Activated CD4-positive, alpha-beta T cell treated with anti-CD3 and anti-CD28 coated beads for 36 hours (primary cell): ENCODE measurements around the gene TUB. TPM values are rescaled to one million over a fixed set of nuclear protein-coding genes. Genes with fewer than 3 reads are reported as not detected.

Source experiments
- ATAC-seq: fragments of 200-7000 bp; cut with Tn5 transposase; one replicate; pipeline ENCODE4 v1.10.0; 2021; ENCODE audit warnings: mild to moderate bottlenecking, moderate library complexity
- CTCF ChIA-PET: fragments of 350-600 bp; sonication (Branson Sonifier 250); formaldehyde crosslinking; loops from one replicate; lab custom pipeline; 2021; ENCODE audit warnings: antibody characterized with exemption; lab: Charles Lee
- POLR2A ChIA-PET: fragments of 350-600 bp; sonication (Branson Sonifier 250); formaldehyde crosslinking; loops from one replicate; lab custom pipeline; 2021; ENCODE audit warnings: antibody characterized with exemption, inconsistent platforms; lab: Charles Lee
- DNase-seq: peaks from one replicate; pipeline ENCODE4 v3.0.0-alpha.2; 2020
- H3K27ac Mint-ChIP-seq: one replicate; pipeline ENCODE4 v1.8.0; 2021; ENCODE audit warnings: mixed read lengths
- H3K27me3 Mint-ChIP-seq: one replicate; pipeline ENCODE4 v1.8.0; 2021; ENCODE audit warnings: mixed read lengths
- H3K36me3 Mint-ChIP-seq: one replicate; pipeline ENCODE4 v1.8.0; 2021; ENCODE audit warnings: low read depth, mixed read lengths
- H3K4me1 Mint-ChIP-seq: one replicate; pipeline ENCODE4 v1.8.0; 2021; ENCODE audit warnings: mixed read lengths
- H3K4me3 Mint-ChIP-seq: one replicate; pipeline ENCODE4 v1.8.0; 2021; ENCODE audit warnings: mild to moderate bottlenecking, moderate library complexity, mixed read lengths
- H3K9me3 Mint-ChIP-seq: one replicate; pipeline ENCODE4 v1.8.0; 2021; ENCODE audit warnings: low read depth, mixed read lengths
- intact Hi-C, 2 experiments: fragments of 100-400 bp; cut with DNase I in 1 of 2; cut with micrococcal nuclease in 1 of 2; formaldehyde crosslinking; loops; one replicate each; pipeline versions ENCODE4 v1.14.2 to v1.15.1; 2022 to 2024; cut with DNase I, micrococcal nuclease
- total RNA-seq, 2 experiments: library from RNA; stranded (reverse); gene quantifications; one replicate each; pipeline ENCODE4 v1.2.3, GENCODE V29; 2021

Gene TUB
- total RNA-seq, 2 experiments from 2014 or later, result 0.33 to 0.48 TPM

GRCh38 chr11:8036002-8036802 is 44.8 kb upstream of the TUB start:
- ChIA-PET CTCF (interaction anchor here (0.7 to 8.3 kb wide), 4 partner anchors 25 to 63 kb away, joined by 3 to 86 read pairs (median 3); no protein-coding TSS in a partner anchor), POLR2A (no interaction called here)
- ATAC-seq, result no peak
- no peak for DNase-seq
- no peak overlapping the region for H3K27ac Mint-ChIP-seq
- no peak overlapping the region for H3K4me3 Mint-ChIP-seq
- no peaks in the 10 kb centered on the region for H3K9me3 Mint-ChIP-seq
- no peaks in the 10 kb centered on the region for H3K36me3 Mint-ChIP-seq
- peaks cover 13% of the 10 kb centered on the region for H3K27me3 Mint-ChIP-seq
- H3K4me1 Mint-ChIP-seq, result peaks cover 2% of the 10 kb centered on the region
- intact Hi-C loops, result loop anchor here in 1 of 2 experiments (5.0 kb wide), 1 partner anchor 36 kb away; no protein-coding TSS in a partner anchor

- Mint-ChIP-seq H3K9me3 (no peaks in the 10 kb centered on the region), H3K27ac (no peak overlapping the region), H3K4me1 (peaks cover 2% of the 10 kb centered on the region), H3K4me3 (no peak overlapping the region), H3K27me3 (peaks cover 13% of the 10 kb centered on the region), H3K36me3 (no peaks in the 10 kb centered on the region)
- POLR2A ChIA-PET, result no interaction called here
- DNase-seq, result no peak
- intact Hi-C loops, result loop anchor here in 1 of 2 experiments (5.0 kb wide), 1 partner anchor 35 kb away; no protein-coding TSS in a partner anchor
- no peak for ATAC-seq
- CTCF ChIA-PET, result interaction anchor here (0.7 to 8.3 kb wide), 3 partner anchors 51 to 62 kb away, joined by 3 to 86 read pairs (median 3); no protein-coding TSS in a partner anchor
Measured at GRCh38 chr11:8036986-8037385, 44.0 kb upstream of the TUB start.

GRCh38 chr11:8038393-8038792 is 42.6 kb upstream of the TUB start:
- POLR2A ChIA-PET, result no interaction called here
- Mint-ChIP-seq H3K36me3 (no peaks in the 10 kb centered on the region), H3K27me3 (peaks cover 7% of the 10 kb centered on the region), H3K27ac (no peak overlapping the region), H3K4me1 (no peaks in the 10 kb centered on the region), H3K4me3 (no peak overlapping the region), H3K9me3 (no peaks in the 10 kb centered on the region)
- ATAC-seq (no peak), DNase-seq (no peak)
- CTCF ChIA-PET, result interaction anchor here (0.6 to 8.3 kb wide), 2 partner anchors 31 to 61 kb away, joined by 3 to 86 read pairs; no protein-coding TSS in a partner anchor
- intact Hi-C loops, result loop anchor here in 1 of 2 experiments (5.0 kb wide), 1 partner anchor 34 kb away; no protein-coding TSS in a partner anchor

GRCh38 chr11:8038811-8039529 is 42.0 kb upstream of the TUB start:
- ATAC-seq (no peak), DNase-seq (no peak)
- Mint-ChIP-seq H3K27me3 (peaks cover 7% of the 10 kb centered on the region), H3K36me3 (no peaks in the 10 kb centered on the region), H3K4me3 (no peak overlapping the region), H3K27ac (no peak overlapping the region), H3K4me1 (no peaks in the 10 kb centered on the region), H3K9me3 (no peaks in the 10 kb centered on the region)
- ChIA-PET CTCF (interaction anchor here (0.6 to 8.3 kb wide), 2 partner anchors 30 to 60 kb away, joined by 3 to 86 read pairs; no protein-coding TSS in a partner anchor), POLR2A (no interaction called here)
- intact Hi-C loops, result loop anchor here in 1 of 2 experiments (5.0 kb wide), 1 partner anchor 33 kb away; no protein-coding TSS in a partner anchor

- DNase-seq, result no peak
- no peaks in the 10 kb centered on the region for H3K4me1 Mint-ChIP-seq
- peaks cover 7% of the 10 kb centered on the region for H3K27me3 Mint-ChIP-seq
- CTCF ChIA-PET, result interaction anchor here (0.6 to 8.3 kb wide), 2 partner anchors 60 to 122 kb away, joined by 3 to 86 read pairs; no protein-coding TSS in a partner anchor
- no peaks in the 10 kb centered on the region for H3K36me3 Mint-ChIP-seq
- POLR2A ChIA-PET, result no interaction called here
- no peak for ATAC-seq
- H3K9me3 Mint-ChIP-seq, result no peaks in the 10 kb centered on the region
- H3K27ac Mint-ChIP-seq, result no peak overlapping the region
- intact Hi-C loops, result loop anchor here in 1 of 2 experiments (5.0 kb wide), 1 partner anchor 33 kb away; no protein-coding TSS in a partner anchor
- H3K4me3 Mint-ChIP-seq, result no peak overlapping the region
Measured at GRCh38 chr11:8039530-8040260, 41.3 kb upstream of the TUB start.

- CTCF ChIA-PET, result interaction anchor here (0.6 to 8.3 kb wide), 2 partner anchors 59 to 122 kb away, joined by 3 to 86 read pairs; no protein-coding TSS in a partner anchor
- no peak for ATAC-seq
- no peak for DNase-seq
- no peaks in the 10 kb centered on the region for H3K36me3 Mint-ChIP-seq
- H3K4me3 Mint-ChIP-seq, result no peak overlapping the region
- no peaks in the 10 kb centered on the region for H3K4me1 Mint-ChIP-seq
- no peaks in the 10 kb centered on the region for H3K9me3 Mint-ChIP-seq
- intact Hi-C loops, result no loop called here
- POLR2A ChIA-PET, result no interaction called here
- H3K27me3 Mint-ChIP-seq, result peaks cover 7% of the 10 kb centered on the region
- H3K27ac Mint-ChIP-seq, result no peak overlapping the region
Measured at GRCh38 chr11:8040261-8040920, 40.6 kb upstream of the TUB start.

- H3K4me3 Mint-ChIP-seq, result no peak overlapping the region
- no peak overlapping the region for H3K27ac Mint-ChIP-seq
- no peaks in the 10 kb centered on the region for H3K36me3 Mint-ChIP-seq
- ATAC-seq, result no peak
- no peak for DNase-seq
- intact Hi-C loops, result no loop called here
- H3K4me1 Mint-ChIP-seq, result no peaks in the 10 kb centered on the region
- CTCF ChIA-PET, result no interaction called here
- POLR2A ChIA-PET, result no interaction called here
- H3K27me3 Mint-ChIP-seq, result peaks cover 7% of the 10 kb centered on the region
- no peaks in the 10 kb centered on the region for H3K9me3 Mint-ChIP-seq
Measured at GRCh38 chr11:8040921-8041285, 40.1 kb upstream of the TUB start.

- intact Hi-C loops, result no loop called here
- CTCF ChIA-PET, result no interaction called here
- DNase-seq (no peak), ATAC-seq (no peak)
- Mint-ChIP-seq H3K4me3 (no peak overlapping the region), H3K27ac (no peak overlapping the region), H3K36me3 (no peaks in the 10 kb centered on the region), H3K4me1 (no peaks in the 10 kb centered on the region), H3K27me3 (peaks cover 11% of the 10 kb centered on the region), H3K9me3 (no peaks in the 10 kb centered on the region)
- POLR2A ChIA-PET, result no interaction called here
Measured at GRCh38 chr11:8041576-8041975, 39.4 kb upstream of the TUB start.

GRCh38 chr11:8043756-8044155 is 37.3 kb upstream of the TUB start:
- Mint-ChIP-seq H3K4me3 (no peak overlapping the region), H3K27me3 (peaks cover 10% of the 10 kb centered on the region), H3K9me3 (no peaks in the 10 kb centered on the region), H3K27ac (no peak overlapping the region), H3K36me3 (no peaks in the 10 kb centered on the region), H3K4me1 (no peaks in the 10 kb centered on the region)
- ATAC-seq, result no peak
- ChIA-PET CTCF (interaction anchor here (1.0 to 1.5 kb wide), 2 partner anchors 10 to 56 kb away, joined by 5 read pairs; no protein-coding TSS in a partner anchor), POLR2A (no interaction called here)
- intact Hi-C loops, result no loop called here
- DNase-seq, result no peak

- intact Hi-C loops, result no loop called here
- Mint-ChIP-seq H3K4me1 (no peaks in the 10 kb centered on the region), H3K27ac (no peak overlapping the region), H3K36me3 (no peaks in the 10 kb centered on the region), H3K4me3 (no peak overlapping the region), H3K27me3 (peaks cover 7% of the 10 kb centered on the region), H3K9me3 (no peaks in the 10 kb centered on the region)
- CTCF ChIA-PET, result no interaction called here
- no peak for DNase-seq
- POLR2A ChIA-PET, result no interaction called here
- ATAC-seq, result no peak
Measured at GRCh38 chr11:8045839-8046238, 35.2 kb upstream of the TUB start.
